ENCODE data around the gene MT3. TPM values are rescaled to one million over a fixed set of nuclear protein-coding genes. Genes with fewer than 3 reads are reported as not detected.

Gene MT3
- total and polyA plus RNA-seq, 2 of the 8 experiments (the other 6 are each of a cell fraction or from before 2014, with no cell fraction given), result 0.17 TPM; not detected in 1

GRCh38 chr16:56614549-56614991 is 25.2 kb downstream of the MT3 start:
- Histone ChIP-seq H3K4me2 (ENCODE audit: insufficient read depth in 1 of 2, low read depth in 2 of 2, low read length in 2 of 2) (no peak overlapping the region), H2AK5ac (ENCODE audit: low read depth, low read length) (no peak overlapping the region), H4K20me1 (replicated peaks in 1 of 2; ENCODE audit: control insufficient read depth in 1 of 2, insufficient read depth in 2 of 2, low read length in 2 of 2) (peaks cover 2 to 4% of the 10 kb centered on the region in 2 experiments), H2AFZ (ENCODE audit: low read length) (no peak overlapping the region), H3K27me3 (replicated peaks in 1 of 4; ENCODE audit: control insufficient read depth in 3 of 4, extremely low read depth in 1 of 4, insufficient read depth in 3 of 4, low read length in 3 of 4) (peaks cover 46 to 81% (median 72%) of the 10 kb centered on the region in 4 experiments), H3K23ac (ENCODE audit: insufficient read length) (no peak overlapping the region), H2BK20ac (ENCODE audit: low read length) (no peak overlapping the region), H3K79me2 (ENCODE audit: control insufficient read depth in 1 of 2, insufficient read depth in 2 of 2, low read length in 2 of 2) (no peaks in the 10 kb centered on the region), H2BK12ac (ENCODE audit: low read depth, low read length) (no peak overlapping the region), H3K36me3 (ENCODE audit: control insufficient read depth in 2 of 4, insufficient read depth in 4 of 4, low read length in 3 of 4) (no peaks in the 10 kb centered on the region), H2BK15ac (ENCODE audit: low read length) (no peak overlapping the region), H3K56ac (replicated peaks; ENCODE audit: insufficient read length, low read depth, low read length) (no peak overlapping the region), H3K4ac (replicated peaks; ENCODE audit: insufficient read length, low read depth, low read length) (no peak overlapping the region), H3K4me3 (ENCODE audit: extremely low read depth in 1 of 4, insufficient read depth in 2 of 4, low read depth in 3 of 4, low read length in 4 of 4) (no peak overlapping the region), H3K27ac (ENCODE audit: low read depth, low read length) (no peak overlapping the region), H3K9ac (replicated peaks in 1 of 4; ENCODE audit: extremely low read depth in 1 of 4, low read depth in 3 of 4, low read length in 3 of 4) (no peak overlapping the region), H3K79me1 (ENCODE audit: low read depth, low read length) (no peaks in the 10 kb centered on the region), H3K14ac (ENCODE audit: insufficient read length) (no peak overlapping the region), H2BK120ac (replicated peaks; ENCODE audit: low read depth, low read length) (no peak overlapping the region), H2BK5ac (ENCODE audit: low read depth, low read length) (no peak overlapping the region), H3K18ac (ENCODE audit: extremely low read depth, low read length) (no peak overlapping the region), H4K91ac (replicated peaks; ENCODE audit: insufficient read length, low read length) (no peak overlapping the region), H4K5ac (ENCODE audit: insufficient read length, low read depth, low read length) (no peak overlapping the region), H3K9me3 (ENCODE audit: insufficient read depth in 2 of 2, low read depth in 1 of 2, low read length in 1 of 2) (no peaks in the 10 kb centered on the region), H3K23me2 (ENCODE audit: low read depth, low read length) (peaks cover 5% of the 10 kb centered on the region; the same call in 1 of the 2 replicates), H4K8ac (ENCODE audit: extremely low read depth, insufficient read depth, low read length) (no peak overlapping the region), H3K4me1 (replicated peaks in 1 of 4; ENCODE audit: control insufficient read depth in 3 of 4, insufficient read depth in 4 of 4, low read length in 3 of 4) (peaks cover 5 to 23% (median 13%) of the 10 kb centered on the region in 4 experiments)
- no peak for DNase-seq (ENCODE audit: low read depth in 1 of 2, low spot score in 2 of 2)
- ChIA-PET CTCF (ENCODE audit: partially characterized antibody) (interaction anchor here (0.6 to 1.5 kb wide), 2 partner anchors 86 to 166 kb away, joined by 3 read pairs; no protein-coding TSS in a partner anchor), POLR2A (ENCODE audit: partially characterized antibody) (interaction anchor here (2.2 to 3.9 kb wide), 2 partner anchors 12 to 53 kb away, joined by 5 to 31 read pairs; partner anchors contain the start of genes MT1E and MT1G)
- no peak for FAIRE-seq
- TF ChIP-seq RNF2 (IDR thresholded peaks at IDR 0.05; ENCODE audit: borderline replicate concordance, low read depth, low read length, missing control alignments, poor library complexity, severe bottlenecking), result no peak
- no peak for TF ChIP-seq ATF3 (IDR thresholded peaks at IDR 0.05; ENCODE audit: insufficient read depth, low read depth, low read length)
- TF ChIP-seq CTBP2 (IDR thresholded peaks at IDR 0.05; ENCODE audit: borderline replicate concordance, insufficient read depth, insufficient read length, low read length), result no peak
- TF ChIP-seq JUND (IDR thresholded peaks at IDR 0.05; ENCODE audit: low read length), result no peak
- no peak for TF ChIP-seq ATF2 (IDR thresholded peaks at IDR 0.05; ENCODE audit: low read length)
- no peak for TF ChIP-seq SAP30 (IDR thresholded peaks at IDR 0.05; ENCODE audit: insufficient read depth, insufficient replicate concordance, low read length)

All from H1 (cell line).